Loucy (cell line): ENCODE data around the gene SERPING1.

ENCODE experiments used
- H2AFZ ChIP-seq: fragments of 200-600 bp; sonication (generic); 2 replicates; pipeline ENCODE4 v1.6.0; 2016; ENCODE audit warnings: antibody characterized with exemption, mild to moderate bottlenecking, low read length, moderate library complexity
- H3F3A ChIP-seq: fragments of 200-600 bp; 2 replicates; pipeline ENCODE4 v1.6.0; 2016; ENCODE audit warnings: antibody characterized with exemption, low read depth, mild to moderate bottlenecking
- H3K27me3 ChIP-seq: fragments of 200-600 bp; sonication (generic); 2 replicates; pipeline ENCODE4 v1.6.1; 2014; ENCODE audit warnings: low read length, mild to moderate bottlenecking; ENCODE audit not compliant: insufficient read depth, poor library complexity, severe bottlenecking
- H3K36me3 ChIP-seq: fragments of 200-600 bp; sonication (generic); 2 replicates; pipeline ENCODE4 v1.6.1; 2016; ENCODE audit warnings: low read length; ENCODE audit not compliant: insufficient read depth
- H3K4me1 ChIP-seq: fragments of 200-600 bp; sonication (generic); 2 replicates; pipeline ENCODE4 v1.5.1; 2014; ENCODE audit warnings: low read length, mild to moderate bottlenecking; ENCODE audit not compliant: insufficient read depth, poor library complexity, severe bottlenecking
- H3K4me2 ChIP-seq: fragments of 200-600 bp; sonication (generic); 2 replicates; pipeline ENCODE4 v1.6.0; 2014; ENCODE audit warnings: antibody characterized with exemption, low read length, low read depth, mild to moderate bottlenecking; ENCODE audit not compliant: poor library complexity, severe bottlenecking
- H3K4me3 ChIP-seq: fragments of 200-600 bp; sonication (generic); 2 replicates; pipeline ENCODE4 v1.5.1; 2014; ENCODE audit warnings: low read length, mild to moderate bottlenecking, mixed read lengths; ENCODE audit not compliant: poor library complexity, severe bottlenecking
- H3K79me2 ChIP-seq: fragments of 200-600 bp; sonication (generic); 2 replicates; pipeline ENCODE4 v1.6.1; 2014; ENCODE audit warnings: low read length; ENCODE audit not compliant: insufficient read depth
- H3K9ac ChIP-seq: fragments of 200-600 bp; sonication (generic); 2 replicates; pipeline ENCODE4 v1.6.0; 2014; ENCODE audit warnings: mild to moderate bottlenecking, low read depth, low read length, moderate library complexity; ENCODE audit not compliant: poor library complexity, severe bottlenecking
- H3K9me2 ChIP-seq: fragments of 200-600 bp; sonication (generic); replicated peaks from 2 replicates; pipeline ENCODE4 v1.6.1; 2016; ENCODE audit warnings: low read depth, low read length, mixed read lengths
- H3K9me3 ChIP-seq: fragments of 200-600 bp; sonication (generic); 2 replicates; pipeline ENCODE4 v1.6.1; 2014; ENCODE audit warnings: mild to moderate bottlenecking, antibody characterized with exemption, low read length, low read depth; ENCODE audit not compliant: insufficient read depth
- H4K20me1 ChIP-seq: fragments of 200-600 bp; sonication (generic); 2 replicates; pipeline ENCODE4 v1.6.0; 2014; ENCODE audit warnings: antibody characterized with exemption, low read length, mild to moderate bottlenecking; ENCODE audit not compliant: insufficient read depth, poor library complexity, severe bottlenecking
- CTCF ChIP-seq: fragments of 200-600 bp; sonication (generic); conservative IDR thresholded peaks from 2 replicates; pipeline ENCODE4 v1.5.1; 2014; ENCODE audit warnings: mild to moderate bottlenecking, antibody characterized with exemption, low read length
- EZH2phosphoT487 ChIP-seq: fragments of 200-600 bp; IDR thresholded peaks from 2 replicates; pipeline ENCODE4 v1.6.1; 2018; ENCODE audit warnings: antibody characterized with exemption, mild to moderate bottlenecking, moderate library complexity, borderline replicate concordance

The SERPING1 gene

GRCh38 chr11:57551941-57552340 lies 45.5 kb upstream of the SERPING1 start:
- H3K9me2 ChIP-seq = no peaks in the 10 kb centered on the region
- no peak overlapping the region for H3K4me3 ChIP-seq
- no peak overlapping the region for H3K9ac ChIP-seq
- H3K27me3 ChIP-seq = no peaks in the 10 kb centered on the region
- H4K20me1 ChIP-seq = no peaks in the 10 kb centered on the region
- H3K79me2 ChIP-seq = no peaks in the 10 kb centered on the region
- TF ChIP-seq EZH2phosphoT487 (no peak), CTCF (no peak)
- no peak overlapping the region for H2AFZ ChIP-seq
- no peaks in the 10 kb centered on the region for H3K4me1 ChIP-seq
- H3K4me2 ChIP-seq = no peak overlapping the region
- H3F3A ChIP-seq = no peaks in the 10 kb centered on the region
- peaks cover 85% of the 10 kb centered on the region for H3K36me3 ChIP-seq
- no peaks in the 10 kb centered on the region for H3K9me3 ChIP-seq

GRCh38 chr11:57552479-57552878 lies 45.0 kb upstream of the SERPING1 start:
- no peaks in the 10 kb centered on the region for H3K9me3 ChIP-seq
- no peak overlapping the region for H3K9ac ChIP-seq
- peaks cover 86% of the 10 kb centered on the region for H3K36me3 ChIP-seq

GRCh38 chr11:57555393-57555792 lies 42.1 kb upstream of the SERPING1 start:
- no peaks in the 10 kb centered on the region for H3K27me3 ChIP-seq
- H3K4me3 ChIP-seq = no peak overlapping the region
- no peaks in the 10 kb centered on the region for H3K4me1 ChIP-seq
- no peaks in the 10 kb centered on the region for H3K79me2 ChIP-seq
- TF ChIP-seq CTCF (no peak), EZH2phosphoT487 (no peak)
- H3K9me2 ChIP-seq = no peaks in the 10 kb centered on the region
- H4K20me1 ChIP-seq = no peaks in the 10 kb centered on the region
- H3K9ac ChIP-seq = no peak overlapping the region
- H3K4me2 ChIP-seq = no peak overlapping the region
- no peaks in the 10 kb centered on the region for H3K9me3 ChIP-seq
- no peaks in the 10 kb centered on the region for H3F3A ChIP-seq
- H3K36me3 ChIP-seq = peaks cover 87% of the 10 kb centered on the region
- no peak overlapping the region for H2AFZ ChIP-seq

More at GRCh38 chr11:57552479-57552878, 45.0 kb upstream of the SERPING1 start:
- no peaks in the 10 kb centered on the region for H3K27me3 ChIP-seq
- no peaks in the 10 kb centered on the region for H3K79me2 ChIP-seq
- no peak for TF ChIP-seq CTCF
- no peak for TF ChIP-seq EZH2phosphoT487
- H3K4me3 ChIP-seq = no peak overlapping the region
- no peak overlapping the region for H2AFZ ChIP-seq
- H4K20me1 ChIP-seq = no peaks in the 10 kb centered on the region
- no peaks in the 10 kb centered on the region for H3K9me2 ChIP-seq
- no peak overlapping the region for H3K4me2 ChIP-seq
- H3F3A ChIP-seq = no peaks in the 10 kb centered on the region
- H3K4me1 ChIP-seq = no peaks in the 10 kb centered on the region
